ENCODE results near the gene SLC25A25. TPM values are rescaled to one million over a fixed set of nuclear protein-coding genes. Genes with fewer than 3 reads are reported as not detected.
A peak's percentile ranks its signal among the peaks of the same experiment; 100 is the strongest.

Gene SLC25A25
- total and polyA plus RNA-seq, 4 donors, result 10.5 to 32.6 (median 24.5) TPM

- WGBS, 2 donors, result 79 to 87% methylated on average over 8 of the region's 8 CpGs
- no peak overlapping the region for H3K9ac ChIP-seq (ENCODE audit: insufficient read depth in 1 of 2, low read length in 2 of 2)
- H3K27ac ChIP-seq (ENCODE audit: low read depth in 1 of 2, low read length in 1 of 2), result peak overlapping the region in 1 of 2 donors; percentile 37
- TF ChIP-seq CTCF (IDR thresholded peaks at IDR 0.05; ENCODE audit: control extremely low read depth, extremely low read depth), result no peak
- H3K4me1 ChIP-seq (ENCODE audit: control insufficient read depth in 5 of 5, insufficient read depth in 5 of 5, low read length in 5 of 5), result peaks cover 0 to 16% (median 14%) of the 10 kb centered on the region in 5 donors
- no peaks in the 10 kb centered on the region for H3K9me3 ChIP-seq (ENCODE audit: control insufficient read depth in 4 of 4, insufficient read depth in 3 of 4, low read length in 3 of 4)
- peaks cover 0 to 7% (median 1%) of the 10 kb centered on the region in 4 donors for H3K36me3 ChIP-seq (ENCODE audit: control insufficient read depth in 4 of 4, insufficient read depth in 4 of 4, low read length in 4 of 4)
- H3K27me3 ChIP-seq (ENCODE audit: control insufficient read depth in 3 of 3, insufficient read depth in 3 of 3, low read length in 2 of 3), result no peaks in the 10 kb centered on the region
- DNase-seq (no peak), ATAC-seq (ENCODE audit: insufficient read depth, low FRiP score) (no peak)
- no peak overlapping the region for H3K4me3 ChIP-seq
Observed at GRCh38 chr9:128057724-128058409, 10.2 kb upstream of the SLC25A25 start.

- H3K27ac ChIP-seq (ENCODE audit: low read depth in 1 of 2, low read length in 1 of 2), result no peak overlapping the region
- no peaks in the 10 kb centered on the region for H3K9me3 ChIP-seq (ENCODE audit: control insufficient read depth in 4 of 4, insufficient read depth in 3 of 4, low read length in 3 of 4)
- no peak for TF ChIP-seq CTCF (IDR thresholded peaks at IDR 0.05; ENCODE audit: control extremely low read depth, extremely low read depth)
- ATAC-seq (ENCODE audit: insufficient read depth, low FRiP score), result no peak
- H3K4me1 ChIP-seq (ENCODE audit: control insufficient read depth in 5 of 5, insufficient read depth in 5 of 5, low read length in 5 of 5), result peaks cover 0 to 18% (median 16%) of the 10 kb centered on the region in 5 donors
- no peak overlapping the region for H3K9ac ChIP-seq (ENCODE audit: insufficient read depth in 1 of 2, low read length in 2 of 2)
- DNase-seq, result no peak
- H3K27me3 ChIP-seq (ENCODE audit: control insufficient read depth in 3 of 3, insufficient read depth in 3 of 3, low read length in 2 of 3), result no peaks in the 10 kb centered on the region
- no peak overlapping the region for H3K4me3 ChIP-seq
- WGBS, 2 donors, result 68 to 91% methylated on average over 6 of the region's 6 CpGs
- peaks cover 0 to 14% (median 1%) of the 10 kb centered on the region in 4 donors for H3K36me3 ChIP-seq (ENCODE audit: control insufficient read depth in 4 of 4, insufficient read depth in 4 of 4, low read length in 4 of 4)
Observed at GRCh38 chr9:128059365-128059983, 8.6 kb upstream of the SLC25A25 start.

GRCh38 chr9:128061275-128061960 lies 6.6 kb upstream of the SLC25A25 start:
- Histone ChIP-seq H3K4me1 (ENCODE audit: control insufficient read depth in 5 of 5, insufficient read depth in 5 of 5, low read length in 5 of 5) (peaks cover 4 to 17% (median 9%) of the 10 kb centered on the region in 5 donors), H3K27me3 (ENCODE audit: control insufficient read depth in 3 of 3, insufficient read depth in 3 of 3, low read length in 2 of 3) (no peaks in the 10 kb centered on the region), H3K27ac (ENCODE audit: low read depth in 1 of 2, low read length in 1 of 2) (peak overlapping the region in 1 of 2 donors; percentile 61), H3K9ac (ENCODE audit: insufficient read depth in 1 of 2, low read length in 2 of 2) (no peak overlapping the region), H3K36me3 (ENCODE audit: control insufficient read depth in 4 of 4, insufficient read depth in 4 of 4, low read length in 4 of 4) (peaks cover 0 to 14% (median 1%) of the 10 kb centered on the region in 4 donors), H3K9me3 (ENCODE audit: control insufficient read depth in 4 of 4, insufficient read depth in 3 of 4, low read length in 3 of 4) (no peaks in the 10 kb centered on the region), H3K4me3 (no peak overlapping the region)
- ATAC-seq (ENCODE audit: insufficient read depth, low FRiP score) (no peak), DNase-seq (no peak)
- TF ChIP-seq CTCF (IDR thresholded peaks at IDR 0.05; ENCODE audit: control extremely low read depth, extremely low read depth), result no peak
- 33 to 44% methylated on average over 13 of the region's 13 CpGs for WGBS, 2 donors

Measured in lung (tissue), 12 donors.